HCT116 (cell line): ENCODE results near the gene MOV10. TPM values are rescaled to one million over a fixed set of nuclear protein-coding genes. Genes with fewer than 3 reads are reported as not detected.

Experiments
- ATAC-seq: fragments of 200-7000 bp; cut with Tn5 transposase; 2 replicates; pipeline ENCODE4 v1.9.1; 2020; ENCODE audit warnings: mild to moderate bottlenecking, moderate library complexity
- Bru-seq: library from RNA; stranded (reverse); fragments of 400-500 nt; gene quantifications from one replicate; lab custom pipeline; 2021; lab: Mats Ljungman, UMichigan
- BruChase-seq, 2 experiments: library from RNA; stranded (reverse); fragments of 400-500 nt; gene quantifications; one replicate each; lab custom pipeline; 2021; lab: Mats Ljungman, UMichigan
- BruUV-seq: library from RNA; stranded (reverse); fragments of 400-500 nt; replicated peaks from 2 replicates; lab custom pipeline; 2021; lab: Mats Ljungman, UMichigan
- CTCF ChIA-PET: fragments of 300-600 bp; sonication (Branson Sonifier 250); formaldehyde crosslinking; loops from one replicate; lab custom pipeline; 2021; ENCODE audit warnings: antibody characterized with exemption; lab: Charles Lee
- POLR2A ChIA-PET: fragments of 300-600, 350-600 bp; sonication (Branson Sonifier 250); formaldehyde crosslinking; loops from one replicate; lab custom pipeline; 2021; ENCODE audit warnings: antibody characterized with exemption; lab: Charles Lee
- RAD21 ChIA-PET, 2 experiments: fragments of 300-600 bp; sonication (Branson Sonifier 250); formaldehyde crosslinking; loops; one replicate each; lab custom pipeline; 2023; ENCODE audit warnings: low total read pairs in 2 of 2; ENCODE audit not compliant: uncharacterized antibody in 2 of 2, unreplicated experiment in 2 of 2, low non-redundant PET in 1 of 2; lab: Charles Lee
- DNase-seq: peaks from one replicate; pipeline ENCODE4 v3.0.0-alpha.2; 2010; ENCODE audit warnings: low read depth, low spot score
- H2AFZ ChIP-seq: fragments of 200-600 bp; shearing (Covaris generic), sonication (generic); 2 replicates; pipeline ENCODE4 v1.6.1; 2017; ENCODE audit warnings: low read depth, mixed run types, mixed read lengths, antibody characterized with exemption, low read length; ENCODE audit not compliant: poor library complexity, severe bottlenecking
- H3K27ac ChIP-seq: 2 replicates; pipeline ENCODE4 v1.5.1; 2012; ENCODE audit warnings: low read depth, low read length
- H3K27me3 ChIP-seq: fragments of 200-600 bp; sonication (generic); 2 replicates; pipeline ENCODE4 v1.6.1; 2016; ENCODE audit warnings: mixed run types, low read length, mixed read lengths; ENCODE audit not compliant: insufficient read depth
- H3K36me3 ChIP-seq, 2 experiments: fragments of 200-500 bp in 1 of 2; fragments of 200-600 bp in 1 of 2; sonication (Bioruptor generic) in 1 of 2; sonication (generic) in 1 of 2; 2 replicates each; pipeline versions ENCODE4 v1.5.1 to v1.6.1; 2014 to 2016; ENCODE audit warnings: low read length in 2 of 2, inconsistent platforms in 1 of 2, mixed read lengths in 1 of 2, mixed run types in 1 of 2; ENCODE audit not compliant: insufficient read depth in 2 of 2, control insufficient read depth in 1 of 2
- H3K4me1 ChIP-seq, 2 experiments: fragments of 200-600 bp in 1 of 2; sonication (generic) in 1 of 2; 2 replicates each; pipeline versions ENCODE4 v1.5.1 to v1.6.1; 2012 to 2017; ENCODE audit warnings: low read length in 2 of 2, inconsistent platforms in 1 of 2, mild to moderate bottlenecking in 1 of 2, mixed read lengths in 1 of 2, mixed run types in 1 of 2, moderate library complexity in 1 of 2; ENCODE audit not compliant: insufficient read depth in 2 of 2, control insufficient read depth in 1 of 2
- H3K4me2 ChIP-seq: fragments of 200-600 bp; sonication (generic); 2 replicates; pipeline ENCODE4 v1.6.1; 2017; ENCODE audit warnings: mixed run types, low read length, mixed read lengths
- H3K4me3 ChIP-seq, 2 experiments: fragments of 200-600 bp in 1 of 2; sonication (generic) in 1 of 2; replicated peaks in 1 of 2; 2 replicates each; pipeline ENCODE4 v1.5.1; 2011 to 2016; ENCODE audit warnings: low read length in 2 of 2, control low read depth in 1 of 2, low read depth in 1 of 2, mild to moderate bottlenecking in 1 of 2, mixed read lengths in 1 of 2, mixed run types in 1 of 2
- H3K79me2 ChIP-seq: fragments of 200-600 bp; sonication (generic); 2 replicates; pipeline ENCODE4 v1.6.1; 2017; ENCODE audit warnings: mild to moderate bottlenecking, mixed run types, low read length, moderate library complexity, mixed read lengths; ENCODE audit not compliant: insufficient read depth
- H3K9ac ChIP-seq: fragments of 200-600 bp; sonication (generic); 2 replicates; pipeline ENCODE4 v1.6.1; 2016; ENCODE audit warnings: low read length, mixed read lengths
- H3K9me2 ChIP-seq: fragments of 200-600 bp; sonication (generic), shearing (Covaris generic); 2 replicates; pipeline ENCODE4 v1.6.1; 2017; ENCODE audit warnings: mixed run types, mild to moderate bottlenecking, moderate library complexity; ENCODE audit not compliant: insufficient read depth
- H3K9me3 ChIP-seq, 2 experiments: fragments of 200-500 bp in 1 of 2; fragments of 200-600 bp in 1 of 2; sonication (Bioruptor generic) in 1 of 2; sonication (generic) in 1 of 2; 2 replicates each; pipeline ENCODE4 v1.6.1; 2014 to 2017; ENCODE audit warnings: low read length in 2 of 2, mixed read lengths in 2 of 2, inconsistent platforms in 1 of 2, low read depth in 1 of 2, mild to moderate bottlenecking in 1 of 2, mixed run types in 1 of 2, moderate library complexity in 1 of 2; ENCODE audit not compliant: control insufficient read depth in 1 of 2, insufficient read depth in 1 of 2
- H4K20me1 ChIP-seq: fragments of 200-600 bp; sonication (generic), shearing (Covaris generic); 2 replicates; pipeline ENCODE4 v1.6.1; 2017; ENCODE audit warnings: mixed run types, mild to moderate bottlenecking, moderate library complexity; ENCODE audit not compliant: insufficient read depth
- CBX3 ChIP-seq: IDR thresholded peaks from 2 replicates; pipeline ENCODE4 v1.6.1; 2012; ENCODE audit warnings: low read depth
- ELF1 ChIP-seq: IDR thresholded peaks from 2 replicates; pipeline ENCODE4 v1.6.1; 2012; ENCODE audit warnings: low read depth, borderline replicate concordance
- EZH2 ChIP-seq: fragments of 200-600 bp; sonication (generic); IDR thresholded peaks from 2 replicates; pipeline ENCODE4 v1.6.1; 2017; ENCODE audit warnings: antibody characterized with exemption, mixed run types
- POLR2AphosphoS5 ChIP-seq: IDR thresholded peaks from 2 replicates; pipeline ENCODE4 v1.6.1; 2011; ENCODE audit warnings: mild to moderate bottlenecking, low read depth, low read length, moderate library complexity
- SIN3A ChIP-seq: IDR thresholded peaks from 2 replicates; pipeline ENCODE4 v1.6.1; 2012; ENCODE audit warnings: low read depth
- ZFX ChIP-seq: fragments of 450-650 bp; IDR thresholded peaks from 2 replicates; pipeline ENCODE4 v1.6.1; 2017
- intact Hi-C: fragments of 100-400 bp; cut with micrococcal nuclease; formaldehyde crosslinking; loops from 2 replicates; pipeline ENCODE4 v1.10.0; 2022
- long read RNA-seq: library from polyadenylated mRNA; unstranded; transcript quantifications from one replicate; pipeline ENCODE4 v2.0.0, GENCODE V29; 2021; ENCODE audit not compliant: unreplicated experiment
- polyA plus RNA-seq: library from polyadenylated mRNA; unstranded; fragments of >200 nt; gene quantifications from 2 replicates; pipeline ENCODE4 v1.2.1, GENCODE V29; 2012; ENCODE audit warnings: missing spikeins
- total RNA-seq: library from RNA; stranded (reverse); gene quantifications from one replicate; pipeline ENCODE4 v1.2.1, GENCODE V29; 2021; ENCODE audit not compliant: unreplicated experiment
- TF ChIP-seq, protein P1 (sequence below): IDR thresholded peaks from 2 replicates; pipeline ENCODE4 v1.6.1; 2012; ENCODE audit warnings: low read depth
- TF ChIP-seq, protein P2 (sequence below): IDR thresholded peaks from 2 replicates; pipeline ENCODE4 v1.6.1; 2012
- TF ChIP-seq, protein P3 (sequence below): IDR thresholded peaks from 2 replicates; pipeline ENCODE4 v1.6.1; 2011; ENCODE audit warnings: mild to moderate bottlenecking, low read length, moderate library complexity; ENCODE audit not compliant: insufficient replicate concordance; ENCODE audit errors: extremely low read depth
- TF ChIP-seq, protein P4 (sequence below): IDR thresholded peaks from 2 replicates; pipeline ENCODE4 v1.6.1; 2012

The MOV10 gene, protein sequence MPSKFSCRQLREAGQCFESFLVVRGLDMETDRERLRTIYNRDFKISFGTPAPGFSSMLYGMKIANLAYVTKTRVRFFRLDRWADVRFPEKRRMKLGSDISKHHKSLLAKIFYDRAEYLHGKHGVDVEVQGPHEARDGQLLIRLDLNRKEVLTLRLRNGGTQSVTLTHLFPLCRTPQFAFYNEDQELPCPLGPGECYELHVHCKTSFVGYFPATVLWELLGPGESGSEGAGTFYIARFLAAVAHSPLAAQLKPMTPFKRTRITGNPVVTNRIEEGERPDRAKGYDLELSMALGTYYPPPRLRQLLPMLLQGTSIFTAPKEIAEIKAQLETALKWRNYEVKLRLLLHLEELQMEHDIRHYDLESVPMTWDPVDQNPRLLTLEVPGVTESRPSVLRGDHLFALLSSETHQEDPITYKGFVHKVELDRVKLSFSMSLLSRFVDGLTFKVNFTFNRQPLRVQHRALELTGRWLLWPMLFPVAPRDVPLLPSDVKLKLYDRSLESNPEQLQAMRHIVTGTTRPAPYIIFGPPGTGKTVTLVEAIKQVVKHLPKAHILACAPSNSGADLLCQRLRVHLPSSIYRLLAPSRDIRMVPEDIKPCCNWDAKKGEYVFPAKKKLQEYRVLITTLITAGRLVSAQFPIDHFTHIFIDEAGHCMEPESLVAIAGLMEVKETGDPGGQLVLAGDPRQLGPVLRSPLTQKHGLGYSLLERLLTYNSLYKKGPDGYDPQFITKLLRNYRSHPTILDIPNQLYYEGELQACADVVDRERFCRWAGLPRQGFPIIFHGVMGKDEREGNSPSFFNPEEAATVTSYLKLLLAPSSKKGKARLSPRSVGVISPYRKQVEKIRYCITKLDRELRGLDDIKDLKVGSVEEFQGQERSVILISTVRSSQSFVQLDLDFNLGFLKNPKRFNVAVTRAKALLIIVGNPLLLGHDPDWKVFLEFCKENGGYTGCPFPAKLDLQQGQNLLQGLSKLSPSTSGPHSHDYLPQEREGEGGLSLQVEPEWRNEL
- total RNA-seq (109 TPM), Bru-seq, nascent RNA (percentile 75 among the genes with signal in this experiment), BruChase-seq, experiment 1, labeled RNA remaining after a 6-hour chase (percentile 84 among the genes with signal in this experiment), BruChase-seq, experiment 2, labeled RNA remaining after a 2-hour chase (percentile 79 among the genes with signal in this experiment)
- polyA plus RNA-seq, result 111 and 121 TPM in 2 replicates
- long read RNA-seq, transcript MOV10-203 (21 exons, 3,552 nt), result major isoform, 57 of 199 reads
- long read RNA-seq, transcript MOV10-201 (20 exons, 3,383 nt), result minor isoform, 25 of 199 reads
- long read RNA-seq, transcript MOV10-204 (21 exons, 3,641 nt), result minor isoform, 14 of 199 reads
- long read RNA-seq, partial matches to known transcripts, result 77 of 199 reads
- long read RNA-seq, other reads (novel, unspliced or antisense), result 24 of 199 reads

DNA sequence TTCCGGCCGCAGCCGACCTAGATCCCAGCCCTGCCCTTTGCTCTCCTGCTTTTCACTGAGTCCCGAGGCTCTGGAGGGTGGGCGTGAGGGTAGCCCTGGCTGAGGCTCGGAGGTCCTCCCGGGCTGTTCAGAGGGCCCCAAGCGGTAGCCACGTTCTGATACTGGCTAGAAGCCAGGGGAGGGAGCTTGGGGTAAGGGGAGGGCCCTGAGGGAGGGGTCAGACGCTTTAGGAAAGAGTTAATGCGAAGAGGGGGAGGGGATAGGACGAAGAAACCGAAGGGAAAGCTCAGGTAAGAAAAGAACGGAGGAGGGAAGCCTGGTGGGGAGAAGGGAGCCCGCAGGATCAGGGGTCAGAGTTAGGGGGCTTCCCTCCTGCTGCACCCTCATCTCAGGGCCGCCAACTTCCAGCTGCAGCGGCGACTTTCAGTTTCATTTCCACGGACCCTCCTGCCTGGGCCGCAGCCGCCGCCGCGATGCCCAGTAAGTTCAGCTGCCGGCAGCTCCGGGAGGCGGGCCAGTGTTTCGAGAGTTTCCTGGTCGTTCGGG, at the start of gene MOV10:
Gene MOV10, plus strand, starts transcription at position 220 of the 546 bp plus-strand sequence. Its CDS starts 254 bp downstream, at position 474.
- CTCF ChIA-PET, result interaction anchor here (0.9 to 1.5 kb wide), 3 partner anchors 31 to 283 kb away, joined by 4 to 5 read pairs (median 5); no protein-coding TSS in a partner anchor
- peak within 1 kb of the TSS; percentile 88 for H3K4me2 ChIP-seq
- no peaks in the 10 kb centered on the region for H3K9me2 ChIP-seq
- intact Hi-C loops, result loop anchor here (2.0 kb wide), 1 partner anchor 30 kb away; no protein-coding TSS in a partner anchor
- peak within 1 kb of the TSS; percentile 88 for H3K9ac ChIP-seq
- H3K27ac ChIP-seq, result peak within 1 kb of the TSS; percentile 88
- ATAC-seq (peak; percentile 79), DNase-seq (peak; percentile 59)
- BruUV-seq, result no TSS peak
- POLR2A ChIA-PET, result interaction anchor here (0.8 to 2.4 kb wide), 6 partner anchors 13 to 283 kb away, joined by 3 to 9 read pairs (median 4); no protein-coding TSS in a partner anchor
- no peaks in the 10 kb centered on the region for H3K9me3 ChIP-seq
- TF ChIP-seq POLR2AphosphoS5, result peak; percentile 65
- TF ChIP-seq ZFX, result peak; percentile 96; the same call in 1 of the 2 replicates
- TF ChIP-seq, protein P1, sequence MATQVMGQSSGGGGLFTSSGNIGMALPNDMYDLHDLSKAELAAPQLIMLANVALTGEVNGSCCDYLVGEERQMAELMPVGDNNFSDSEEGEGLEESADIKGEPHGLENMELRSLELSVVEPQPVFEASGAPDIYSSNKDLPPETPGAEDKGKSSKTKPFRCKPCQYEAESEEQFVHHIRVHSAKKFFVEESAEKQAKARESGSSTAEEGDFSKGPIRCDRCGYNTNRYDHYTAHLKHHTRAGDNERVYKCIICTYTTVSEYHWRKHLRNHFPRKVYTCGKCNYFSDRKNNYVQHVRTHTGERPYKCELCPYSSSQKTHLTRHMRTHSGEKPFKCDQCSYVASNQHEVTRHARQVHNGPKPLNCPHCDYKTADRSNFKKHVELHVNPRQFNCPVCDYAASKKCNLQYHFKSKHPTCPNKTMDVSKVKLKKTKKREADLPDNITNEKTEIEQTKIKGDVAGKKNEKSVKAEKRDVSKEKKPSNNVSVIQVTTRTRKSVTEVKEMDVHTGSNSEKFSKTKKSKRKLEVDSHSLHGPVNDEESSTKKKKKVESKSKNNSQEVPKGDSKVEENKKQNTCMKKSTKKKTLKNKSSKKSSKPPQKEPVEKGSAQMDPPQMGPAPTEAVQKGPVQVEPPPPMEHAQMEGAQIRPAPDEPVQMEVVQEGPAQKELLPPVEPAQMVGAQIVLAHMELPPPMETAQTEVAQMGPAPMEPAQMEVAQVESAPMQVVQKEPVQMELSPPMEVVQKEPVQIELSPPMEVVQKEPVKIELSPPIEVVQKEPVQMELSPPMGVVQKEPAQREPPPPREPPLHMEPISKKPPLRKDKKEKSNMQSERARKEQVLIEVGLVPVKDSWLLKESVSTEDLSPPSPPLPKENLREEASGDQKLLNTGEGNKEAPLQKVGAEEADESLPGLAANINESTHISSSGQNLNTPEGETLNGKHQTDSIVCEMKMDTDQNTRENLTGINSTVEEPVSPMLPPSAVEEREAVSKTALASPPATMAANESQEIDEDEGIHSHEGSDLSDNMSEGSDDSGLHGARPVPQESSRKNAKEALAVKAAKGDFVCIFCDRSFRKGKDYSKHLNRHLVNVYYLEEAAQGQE, result no peak
- TF ChIP-seq, protein P2, sequence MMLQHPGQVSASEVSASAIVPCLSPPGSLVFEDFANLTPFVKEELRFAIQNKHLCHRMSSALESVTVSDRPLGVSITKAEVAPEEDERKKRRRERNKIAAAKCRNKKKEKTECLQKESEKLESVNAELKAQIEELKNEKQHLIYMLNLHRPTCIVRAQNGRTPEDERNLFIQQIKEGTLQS, result no peak
- TF ChIP-seq, protein P3, sequence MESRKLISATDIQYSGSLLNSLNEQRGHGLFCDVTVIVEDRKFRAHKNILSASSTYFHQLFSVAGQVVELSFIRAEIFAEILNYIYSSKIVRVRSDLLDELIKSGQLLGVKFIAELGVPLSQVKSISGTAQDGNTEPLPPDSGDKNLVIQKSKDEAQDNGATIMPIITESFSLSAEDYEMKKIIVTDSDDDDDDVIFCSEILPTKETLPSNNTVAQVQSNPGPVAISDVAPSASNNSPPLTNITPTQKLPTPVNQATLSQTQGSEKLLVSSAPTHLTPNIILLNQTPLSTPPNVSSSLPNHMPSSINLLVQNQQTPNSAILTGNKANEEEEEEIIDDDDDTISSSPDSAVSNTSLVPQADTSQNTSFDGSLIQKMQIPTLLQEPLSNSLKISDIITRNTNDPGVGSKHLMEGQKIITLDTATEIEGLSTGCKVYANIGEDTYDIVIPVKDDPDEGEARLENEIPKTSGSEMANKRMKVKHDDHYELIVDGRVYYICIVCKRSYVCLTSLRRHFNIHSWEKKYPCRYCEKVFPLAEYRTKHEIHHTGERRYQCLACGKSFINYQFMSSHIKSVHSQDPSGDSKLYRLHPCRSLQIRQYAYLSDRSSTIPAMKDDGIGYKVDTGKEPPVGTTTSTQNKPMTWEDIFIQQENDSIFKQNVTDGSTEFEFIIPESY, result no peak
- TF ChIP-seq, protein P4, sequence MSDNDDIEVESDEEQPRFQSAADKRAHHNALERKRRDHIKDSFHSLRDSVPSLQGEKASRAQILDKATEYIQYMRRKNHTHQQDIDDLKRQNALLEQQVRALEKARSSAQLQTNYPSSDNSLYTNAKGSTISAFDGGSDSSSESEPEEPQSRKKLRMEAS, result peak; percentile 63
- no peak for TF ChIP-seq ELF1
- 0 out of 2 replicates have a peak, but pooled peaks have one; percentile 11 for TF ChIP-seq CBX3
- TF ChIP-seq SIN3A, result peak; percentile 4; the same call in 1 of the 2 replicates
- no peak for TF ChIP-seq EZH2
- no peaks in the 10 kb centered on the region for H4K20me1 ChIP-seq
- peaks cover 27% of the 10 kb centered on the region for H3K79me2 ChIP-seq
- H3K4me3 ChIP-seq, result peak within 1 kb of the TSS; percentile 71 to 72
- peaks cover 6 to 7% of the 10 kb centered on the region in 2 experiments; a peak in 2 of 4 replicates for H3K36me3 ChIP-seq
- RAD21 ChIA-PET, result interaction anchor here in 1 of 2 experiments (1.2 kb wide), 1 partner anchor 42 kb away, joined by 3 read pairs; no protein-coding TSS in a partner anchor
- peaks cover 4 to 29% of the 10 kb centered on the region in 2 experiments; a peak in 3 of 4 replicates for H3K4me1 ChIP-seq
- no peak within 1 kb of the TSS for H2AFZ ChIP-seq
- no peaks in the 10 kb centered on the region for H3K27me3 ChIP-seq
